Lung (tissue), 12 donors: ENCODE results near the gene KIF1B. TPM values are rescaled to one million over a fixed set of nuclear protein-coding genes. Genes with fewer than 3 reads are reported as not detected.
A peak's percentile ranks its signal among the peaks of the same experiment; 100 is the strongest.

ENCODE experiments used
- ATAC-seq: fragments of 200-7000 bp; cut with Tn5 transposase; one replicate; pipeline ENCODE4 v1.9.1; 2020; ENCODE audit warnings: moderate number of reproducible peaks; ENCODE audit not compliant: insufficient read depth, low FRiP score
- DNase-seq, 3 donors: peaks; one replicate each; pipeline ENCODE4 v3.0.0-alpha.2; 2013 to 2017
- H3K27ac ChIP-seq, 2 donors: one replicate each; pipeline ENCODE4 v1.5.1; 2013; ENCODE audit warnings: mild to moderate bottlenecking in 2 of 2, moderate library complexity in 2 of 2, control low read depth in 1 of 2, inconsistent platforms in 1 of 2, low read depth in 1 of 2, low read length in 1 of 2
- H3K27me3 ChIP-seq, 3 donors: one replicate each; pipeline ENCODE4 v1.5.1; 2013; ENCODE audit warnings: low read length in 2 of 3; ENCODE audit not compliant: control insufficient read depth in 3 of 3, insufficient read depth in 3 of 3
- H3K36me3 ChIP-seq, 4 donors: one replicate each; pipeline ENCODE4 v1.5.1; 2013; ENCODE audit warnings: low read length in 4 of 4, mild to moderate bottlenecking in 1 of 4, moderate library complexity in 1 of 4; ENCODE audit not compliant: control insufficient read depth in 4 of 4, insufficient read depth in 4 of 4
- H3K4me1 ChIP-seq, 5 donors: one replicate each; pipeline ENCODE4 v1.5.1; 2013; ENCODE audit warnings: low read length in 5 of 5, mild to moderate bottlenecking in 2 of 5, moderate library complexity in 1 of 5; ENCODE audit not compliant: control insufficient read depth in 5 of 5, insufficient read depth in 5 of 5
- H3K4me3 ChIP-seq: one replicate; pipeline ENCODE4 v1.5.1; 2013; ENCODE audit warnings: mild to moderate bottlenecking, control low read depth, moderate library complexity
- H3K9ac ChIP-seq, 2 donors: one replicate each; pipeline ENCODE4 v1.5.1; 2013; ENCODE audit warnings: low read length in 2 of 2, control low read depth in 1 of 2; ENCODE audit not compliant: insufficient read depth in 1 of 2
- H3K9me3 ChIP-seq, 4 donors: one replicate each; pipeline ENCODE4 v1.5.1; 2013; ENCODE audit warnings: low read length in 3 of 4, mild to moderate bottlenecking in 1 of 4, moderate library complexity in 1 of 4; ENCODE audit not compliant: control insufficient read depth in 4 of 4, insufficient read depth in 3 of 4
- WGBS, 2 donors: extraction: QIAGEN DNeasy Blood & Tissue Kit; methylation state at CpG; one replicate each; pipeline ENCODE4 v1.1.7; 2013; 5-methylcytosine and 5-hydroxymethylcytosine counted together
- polyA plus RNA-seq, 2 donors: library from polyadenylated mRNA; stranded (reverse); fragments of 200-250 nt; gene quantifications; one replicate each; pipeline ENCODE4 v1.2.1, GENCODE V29; 2013
- total RNA-seq, 2 donors: library from RNA; depleted of rRNA in 1 of 2; stranded (reverse); fragments of >200 nt in 1 of 2; gene quantifications; one replicate each; pipeline ENCODE4 v1.2.1, GENCODE V29; 2014 to 2021
- TF ChIP-seq, protein P1 (sequence below): IDR thresholded peaks from 2 replicates; pipeline ENCODE4 v1.5.1; 2012; ENCODE audit warnings: mild to moderate bottlenecking; ENCODE audit errors: control extremely low read depth, extremely low read depth
- donor health status: control.
- donor health status: control.
- donor health status: Bipolar disorder and iron deficiency.
- donor health status: healthy.
- donor health status: DM: yes; HTN: yes; CAD: no.

The KIF1B gene
- total and polyA plus RNA-seq, 4 donors = 9.7 to 64.0 (median 24.4) TPM

DNA sequence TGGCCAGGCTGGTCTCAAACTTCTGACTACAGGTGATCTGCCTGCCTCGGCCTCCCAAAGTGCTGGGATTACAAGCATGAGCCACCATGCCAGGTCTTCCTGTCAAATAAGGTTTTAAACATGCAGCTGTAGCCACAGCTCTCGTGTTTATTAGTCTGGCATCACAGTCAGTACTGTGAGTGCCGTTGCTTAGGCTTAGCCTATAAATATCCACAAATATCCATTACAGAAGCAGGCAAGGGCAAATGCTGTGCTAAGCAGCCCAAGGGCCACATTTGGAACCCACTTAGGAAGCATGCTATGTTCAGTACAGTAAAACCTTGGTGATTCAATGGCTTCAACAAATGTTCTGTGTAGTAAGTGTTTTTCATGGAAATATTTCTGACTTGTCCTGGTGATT is 75.9 kb downstream of the KIF1B start:
- H3K27ac ChIP-seq = peak overlapping the region in 1 of 2 donors; percentile 56
- H3K27me3 ChIP-seq = no peaks in the 10 kb centered on the region
- peaks cover 16 to 45% (median 24%) of the 10 kb centered on the region in 4 donors for H3K36me3 ChIP-seq
- H3K9me3 ChIP-seq = no peaks in the 10 kb centered on the region
- TF ChIP-seq, protein P1, sequence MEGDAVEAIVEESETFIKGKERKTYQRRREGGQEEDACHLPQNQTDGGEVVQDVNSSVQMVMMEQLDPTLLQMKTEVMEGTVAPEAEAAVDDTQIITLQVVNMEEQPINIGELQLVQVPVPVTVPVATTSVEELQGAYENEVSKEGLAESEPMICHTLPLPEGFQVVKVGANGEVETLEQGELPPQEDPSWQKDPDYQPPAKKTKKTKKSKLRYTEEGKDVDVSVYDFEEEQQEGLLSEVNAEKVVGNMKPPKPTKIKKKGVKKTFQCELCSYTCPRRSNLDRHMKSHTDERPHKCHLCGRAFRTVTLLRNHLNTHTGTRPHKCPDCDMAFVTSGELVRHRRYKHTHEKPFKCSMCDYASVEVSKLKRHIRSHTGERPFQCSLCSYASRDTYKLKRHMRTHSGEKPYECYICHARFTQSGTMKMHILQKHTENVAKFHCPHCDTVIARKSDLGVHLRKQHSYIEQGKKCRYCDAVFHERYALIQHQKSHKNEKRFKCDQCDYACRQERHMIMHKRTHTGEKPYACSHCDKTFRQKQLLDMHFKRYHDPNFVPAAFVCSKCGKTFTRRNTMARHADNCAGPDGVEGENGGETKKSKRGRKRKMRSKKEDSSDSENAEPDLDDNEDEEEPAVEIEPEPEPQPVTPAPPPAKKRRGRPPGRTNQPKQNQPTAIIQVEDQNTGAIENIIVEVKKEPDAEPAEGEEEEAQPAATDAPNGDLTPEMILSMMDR = no peak
- H3K4me3 ChIP-seq = no peak overlapping the region
- peaks cover 0 to 15% (median 0%) of the 10 kb centered on the region in 5 donors for H3K4me1 ChIP-seq
- no peak overlapping the region for H3K9ac ChIP-seq
- DNase-seq (no peak), ATAC-seq (no peak)
- 76 to 91% methylated on average over 3 of the region's 3 CpGs for WGBS, 2 donors

DNA sequence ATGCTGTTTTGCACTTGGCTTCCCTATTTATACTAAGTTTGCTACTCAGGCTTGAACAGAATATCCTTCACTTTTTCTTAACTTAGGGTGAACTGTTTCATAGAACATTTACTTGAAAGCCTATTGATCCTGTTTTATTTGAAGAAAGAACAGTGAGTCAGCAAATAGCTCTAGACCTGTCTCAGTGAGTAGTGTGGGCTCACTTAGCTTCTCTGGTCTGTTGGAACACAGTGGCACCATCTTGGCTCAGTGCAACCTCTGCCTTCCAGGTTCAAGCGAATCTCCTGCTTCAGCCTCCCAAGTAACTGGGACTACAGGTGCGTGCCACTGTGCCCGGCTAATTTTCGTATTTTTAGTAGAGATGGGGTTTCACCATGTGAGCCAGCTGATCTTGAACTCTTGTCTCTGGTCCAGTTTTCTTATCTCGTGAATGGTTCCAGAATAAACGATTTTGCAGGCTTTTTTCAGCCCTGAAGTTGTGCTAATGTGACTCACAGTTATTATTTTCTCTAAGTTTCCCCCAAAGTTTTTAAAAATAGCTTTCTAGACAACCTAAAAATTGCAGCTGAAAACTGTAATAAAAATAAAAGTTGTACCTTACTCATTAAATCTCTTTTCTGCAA is 76.8 kb downstream of the KIF1B start:
- H3K4me1 ChIP-seq = peaks cover 0 to 15% (median 0%) of the 10 kb centered on the region in 5 donors
- H3K9me3 ChIP-seq = no peaks in the 10 kb centered on the region
- H3K27ac ChIP-seq = no peak overlapping the region
- no peak overlapping the region for H3K4me3 ChIP-seq
- ATAC-seq = no peak
- WGBS, 2 donors = 83 to 92% methylated on average over 6 of the region's 6 CpGs
- TF ChIP-seq, protein P1 = no peak
- H3K27me3 ChIP-seq = no peaks in the 10 kb centered on the region
- DNase-seq = no peak
- H3K36me3 ChIP-seq = peaks cover 16 to 44% (median 22%) of the 10 kb centered on the region in 4 donors
- no peak overlapping the region for H3K9ac ChIP-seq

DNA sequence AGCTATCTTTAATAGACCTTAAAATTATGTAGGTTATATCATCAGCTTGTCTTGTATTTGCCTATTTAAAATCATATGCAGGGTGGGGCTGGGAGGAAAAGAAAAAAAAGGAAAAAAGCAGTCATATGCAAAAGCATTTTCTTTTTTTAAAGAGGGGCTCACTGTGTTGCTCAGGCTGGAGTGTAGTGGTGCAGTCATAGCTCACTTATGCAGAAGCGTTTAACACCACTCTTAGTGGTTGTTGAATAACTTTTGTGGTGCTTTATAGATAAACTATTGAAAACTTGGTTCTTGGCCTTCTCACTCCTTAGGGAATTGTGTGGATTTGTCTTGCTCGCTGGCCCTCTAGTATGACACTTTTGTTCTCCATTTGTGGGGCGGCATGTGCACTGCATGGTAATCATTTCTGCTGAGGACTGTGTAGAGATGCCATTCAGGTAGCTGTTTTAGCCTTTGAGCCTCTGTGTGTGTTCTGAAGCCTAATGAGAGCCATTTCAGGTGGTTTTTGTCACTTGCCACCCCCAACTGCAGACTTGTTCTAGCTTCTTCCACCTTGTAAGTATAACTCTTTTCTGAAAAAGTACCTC is 77.8 kb downstream of the KIF1B start:
- H3K27ac ChIP-seq = no peak overlapping the region
- DNase-seq = no peak

More for the DNA sequence above, 77.8 kb downstream of the KIF1B start:
- Histone ChIP-seq H3K36me3 (peaks cover 15 to 46% (median 19%) of the 10 kb centered on the region in 4 donors), H3K4me3 (no peak overlapping the region), H3K4me1 (peaks cover 0 to 15% (median 0%) of the 10 kb centered on the region in 5 donors), H3K9me3 (no peaks in the 10 kb centered on the region), H3K27me3 (no peaks in the 10 kb centered on the region), H3K9ac (no peak overlapping the region)
- TF ChIP-seq, protein P1 = no peak
- no peak for ATAC-seq
- WGBS, 2 donors = 88 to 96% methylated on average over 3 of the region's 3 CpGs
